ENCODE measurements around the gene MED25. TPM values are rescaled to one million over a fixed set of nuclear protein-coding genes. Genes with fewer than 3 reads are reported as not detected.
A peak's percentile ranks its signal among the peaks of the same experiment; 100 is the strongest.

Gene MED25
- total and polyA plus RNA-seq, 9 of the 15 experiments (the other 6 are each of a cell fraction or from before 2014, with no cell fraction given), result 4.1 to 93.9 (median 19.3) TPM

GRCh38 chr19:49817964-49818648 is at the start of gene MED25 (continued):
- TF ChIP-seq MGA (IDR thresholded peaks at IDR 0.05) (no peak), ARID3B (CRISPR knock-in tag; IDR thresholded peaks at IDR 0.05; ENCODE audit: borderline replicate concordance) (no peak), ZBTB12 (CRISPR knock-in tag; IDR thresholded peaks at IDR 0.05) (0 out of 2 replicates have a peak, but pooled peaks have one; percentile 29), MEF2A (IDR thresholded peaks at IDR 0.05; ENCODE audit: control insufficient read depth, low read depth, low read length) (no peak), FUS (optimal IDR thresholded peaks at IDR 0.05; ENCODE audit: low read depth, low read length) (no peak), ZEB2 (IDR thresholded peaks at IDR 0.05) (no peak), ZNF717 (CRISPR knock-in tag; IDR thresholded peaks at IDR 0.05) (no peak), SMARCC2 (IDR thresholded peaks at IDR 0.05; ENCODE audit: low read depth) (no peak), ZBTB33 (CRISPR knock-in tag; IDR thresholded peaks at IDR 0.05) (peak; percentile 27; the same call in 1 of the 2 replicates)

Data from K562 (cell line).